Coronary artery (tissue), 2 donors: ENCODE data around the gene CIZ1.

Experiments used
- DNase-seq: peaks from one replicate; pipeline ENCODE4 v3.0.0-alpha.2; 2017; ENCODE audit warnings: low spot score
- H3K27ac ChIP-seq, 2 donors: fragments of 200-600 bp; sonication (generic); one replicate each; pipeline ENCODE4 v1.5.1; 2016 to 2019
- H3K4me3 ChIP-seq: fragments of 200-600 bp; sonication (generic); 2 replicates; pipeline ENCODE4 v1.5.1; 2016; ENCODE audit warnings: mild to moderate bottlenecking, moderate library complexity
- TF ChIP-seq, protein P1 (sequence below): fragments of 200-600 bp; sonication (generic); IDR thresholded peaks from one replicate; pipeline ENCODE4 v1.5.1; 2019; ENCODE audit warnings: antibody characterized with exemption

Gene CIZ1

DNA sequence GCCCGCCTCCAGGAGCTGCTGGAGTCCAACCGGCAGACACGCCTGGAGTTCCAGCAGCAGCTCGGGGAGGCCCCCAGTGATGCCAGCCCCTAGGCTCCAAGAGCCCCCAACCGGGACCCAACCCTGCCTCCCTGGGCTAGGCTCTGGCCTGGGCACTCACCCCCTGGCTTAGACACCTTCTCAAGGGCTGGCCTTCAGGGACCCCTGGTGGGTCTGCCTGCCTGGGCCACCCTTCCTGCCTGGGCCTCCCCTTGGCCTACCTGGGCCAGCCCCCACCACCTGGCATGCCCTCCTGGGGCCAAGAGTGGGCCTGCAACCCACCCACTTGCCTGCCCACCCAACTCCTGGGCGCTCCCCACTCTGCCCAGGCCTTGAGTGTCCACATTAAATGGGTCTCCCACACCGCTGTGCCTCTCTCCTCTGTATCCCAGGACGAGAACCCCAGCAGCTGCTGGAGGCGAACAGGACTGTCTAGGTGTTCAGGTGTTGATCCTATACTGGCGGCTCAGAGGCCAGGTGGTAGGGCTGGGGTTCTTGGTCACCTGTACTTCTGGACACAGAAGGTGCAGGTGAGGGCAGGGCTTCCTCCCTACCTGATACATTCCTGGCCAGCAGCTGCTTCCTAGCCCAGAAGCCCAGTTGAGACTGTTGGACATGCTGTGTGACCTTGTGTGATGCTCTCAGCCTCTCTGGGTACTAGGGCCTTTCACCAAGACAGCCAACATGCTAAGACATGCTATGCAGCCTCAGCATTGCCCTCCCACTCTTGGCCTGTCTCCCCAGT lies 27.7 kb downstream of the CIZ1 start:
- H3K4me3 ChIP-seq: no peak overlapping the region
- no peak overlapping the region for H3K27ac ChIP-seq
- DNase-seq: no peak
- TF ChIP-seq, protein P1, sequence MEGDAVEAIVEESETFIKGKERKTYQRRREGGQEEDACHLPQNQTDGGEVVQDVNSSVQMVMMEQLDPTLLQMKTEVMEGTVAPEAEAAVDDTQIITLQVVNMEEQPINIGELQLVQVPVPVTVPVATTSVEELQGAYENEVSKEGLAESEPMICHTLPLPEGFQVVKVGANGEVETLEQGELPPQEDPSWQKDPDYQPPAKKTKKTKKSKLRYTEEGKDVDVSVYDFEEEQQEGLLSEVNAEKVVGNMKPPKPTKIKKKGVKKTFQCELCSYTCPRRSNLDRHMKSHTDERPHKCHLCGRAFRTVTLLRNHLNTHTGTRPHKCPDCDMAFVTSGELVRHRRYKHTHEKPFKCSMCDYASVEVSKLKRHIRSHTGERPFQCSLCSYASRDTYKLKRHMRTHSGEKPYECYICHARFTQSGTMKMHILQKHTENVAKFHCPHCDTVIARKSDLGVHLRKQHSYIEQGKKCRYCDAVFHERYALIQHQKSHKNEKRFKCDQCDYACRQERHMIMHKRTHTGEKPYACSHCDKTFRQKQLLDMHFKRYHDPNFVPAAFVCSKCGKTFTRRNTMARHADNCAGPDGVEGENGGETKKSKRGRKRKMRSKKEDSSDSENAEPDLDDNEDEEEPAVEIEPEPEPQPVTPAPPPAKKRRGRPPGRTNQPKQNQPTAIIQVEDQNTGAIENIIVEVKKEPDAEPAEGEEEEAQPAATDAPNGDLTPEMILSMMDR: no peak

GRCh38 chr9:128163027-128163515 lies 28.3 kb downstream of the CIZ1 start:
- no peak overlapping the region for H3K4me3 ChIP-seq
- no peak overlapping the region for H3K27ac ChIP-seq
- TF ChIP-seq, protein P1: no peak
- DNase-seq: no peak

GRCh38 chr9:128162215-128163026 lies 29.0 kb downstream of the CIZ1 start:
- TF ChIP-seq, protein P1: no peak
- Histone ChIP-seq H3K27ac (peak overlapping the region in 1 of 2 donors; percentile 37), H3K4me3 (no peak overlapping the region)
- DNase-seq: peak; percentile 84

- Histone ChIP-seq H3K4me3 (peak overlapping the region; percentile 85), H3K27ac (peak overlapping the region in 1 of 2 donors; percentile 37)
- TF ChIP-seq, protein P1: no peak
- no peak for DNase-seq
Measured at GRCh38 chr9:128161215-128161902, 30.0 kb downstream of the CIZ1 start.

DNA sequence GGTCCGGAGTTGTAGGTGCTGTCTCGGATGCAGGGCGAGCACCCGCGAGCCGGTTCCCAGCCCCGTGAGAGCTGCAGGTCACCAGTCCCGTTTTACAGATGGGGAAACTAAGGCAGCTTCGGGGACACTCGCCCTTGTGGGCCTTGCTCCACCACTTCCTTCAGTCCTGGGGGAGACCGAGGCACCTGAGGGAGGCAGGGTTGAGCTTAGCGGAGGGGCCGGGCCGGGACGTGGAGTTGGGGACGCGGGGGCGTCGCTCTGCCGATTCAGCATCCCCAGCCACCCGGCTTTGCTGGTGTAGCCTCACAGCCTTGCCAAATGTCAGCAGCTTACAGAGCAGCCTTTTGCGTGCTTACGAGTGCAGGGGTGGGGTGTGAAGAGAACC lies 30.8 kb downstream of the CIZ1 start:
- Histone ChIP-seq H3K4me3 (peak overlapping the region; percentile 85), H3K27ac (peak overlapping the region; percentile 29 to 84)
- TF ChIP-seq, protein P1: no peak
- DNase-seq: no peak

DNA sequence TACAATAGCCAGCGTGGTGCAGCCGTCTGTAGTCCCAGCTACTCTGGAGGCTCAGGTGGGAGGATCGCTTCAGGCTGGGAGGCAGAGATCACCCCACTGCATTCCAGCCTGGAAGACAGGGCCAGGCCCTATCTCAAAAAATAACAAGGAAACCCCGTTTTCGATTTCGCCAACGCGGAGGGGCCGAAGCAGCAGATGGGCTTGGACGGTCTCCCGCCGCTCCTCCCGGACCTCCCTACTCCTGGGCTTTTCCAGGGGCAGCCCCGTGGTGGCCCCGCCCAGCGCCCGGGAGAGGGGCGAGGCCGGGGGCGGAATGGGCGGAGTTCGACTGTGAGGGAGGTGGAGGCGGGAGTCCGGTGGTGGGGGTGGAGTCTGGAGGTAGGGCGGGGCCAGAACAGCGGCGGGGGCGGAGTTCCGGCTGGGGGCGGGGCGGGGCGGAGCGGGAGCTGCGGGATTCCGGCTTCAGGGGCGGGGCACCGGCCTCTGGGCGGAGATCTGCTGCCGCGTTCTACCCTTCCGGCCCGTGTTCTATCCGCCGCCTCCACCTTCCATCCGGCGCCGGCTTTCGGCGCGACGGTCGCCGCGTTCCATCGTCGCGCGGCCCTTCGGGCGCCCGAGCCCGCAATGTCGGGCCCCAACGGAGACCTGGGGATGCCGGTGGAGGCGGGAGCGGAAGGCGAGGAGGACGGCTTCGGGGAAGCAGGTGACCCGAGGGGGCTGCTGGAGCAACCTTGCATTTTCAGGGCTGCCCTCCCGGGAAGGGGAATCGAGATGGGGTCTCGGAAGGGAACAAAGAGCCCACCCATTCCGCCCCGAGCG lies 31.4 kb downstream of the CIZ1 start, which contains the start of gene BBLN:
Gene BBLN, plus strand, starts transcription at position 482 of the 819 bp plus-strand sequence. Its CDS starts 143 bp downstream, at position 625.
- H3K4me3 ChIP-seq: peak within 1 kb of the TSS; percentile 85
- H3K27ac ChIP-seq: peak within 1 kb of the TSS; percentile 29 to 84
- peak; percentile 97 for DNase-seq
- TF ChIP-seq, protein P1: no peak
